Measurements from ENCODE around the gene CLNK.

CLNK gene

GRCh38 chr4:10438924-10439323 is 245.6 kb downstream of the CLNK start:
- DNase-seq, result no peak

GRCh38 chr4:10437735-10438134 is 246.8 kb downstream of the CLNK start:
- DNase-seq, result no peak

Data from suppressor macrophage treated with lipopolysaccharide for 4 hours (primary cell).